Stimulated activated CD4-positive, alpha-beta T cell treated with anti-CD3 and anti-CD28 coated beads, Interleukin-12 subunit alpha, Interleukin-12 subunit beta, amount 100 ng/mL, for 48 hours (primary cell): ENCODE measurements around the gene MAP3K13.
"Not testable (repeated sequence)": the region's sequence is repeated elsewhere in the genome, so short reads cannot be mapped to it uniquely, and the experiment has no call there.

Experiments used
- DNase-seq, 3 donors: peaks; one replicate each; pipeline ENCODE4 v3.0.0-alpha.2; 2020; ENCODE audit warnings: low read depth in 2 of 3, low spot score in 1 of 3

Gene MAP3K13

GRCh38 chr3:185393055-185393454 is 30.1 kb downstream of the MAP3K13 start:
- DNase-seq: no peak

- DNase-seq: no peak
These were observed 34.7 kb downstream of the MAP3K13 start for GRCh38 chr3:185397676-185398075.

- no peak for DNase-seq
These were observed 37.1 kb downstream of the MAP3K13 start for GRCh38 chr3:185399737-185400667.

GRCh38 chr3:185400866-185401265 is 37.9 kb downstream of the MAP3K13 start:
- no peak for DNase-seq

- no peak for DNase-seq
These were observed 38.5 kb downstream of the MAP3K13 start for GRCh38 chr3:185401319-185401955.

- DNase-seq: no peak
These were observed 39.6 kb downstream of the MAP3K13 start for GRCh38 chr3:185402561-185402960.

- DNase-seq: no peak
These were observed 40.1 kb downstream of the MAP3K13 start for GRCh38 chr3:185403002-185403401.

GRCh38 chr3:185405243-185405642 is 42.3 kb downstream of the MAP3K13 start:
- DNase-seq: no peak

GRCh38 chr3:185405664-185406063 is 42.7 kb downstream of the MAP3K13 start:
- DNase-seq: no peak

- DNase-seq: no peak
These were observed 43.2 kb downstream of the MAP3K13 start for GRCh38 chr3:185406121-185406620.

GRCh38 chr3:185409957-185410356 is 47.0 kb downstream of the MAP3K13 start:
- no peak for DNase-seq

- no peak for DNase-seq
These were observed 48.2 kb downstream of the MAP3K13 start for GRCh38 chr3:185411133-185411532.

- no peak for DNase-seq
These were observed 53.6 kb downstream of the MAP3K13 start for GRCh38 chr3:185416513-185416912.

- DNase-seq: not testable (repeated sequence)
These were observed 55.6 kb downstream of the MAP3K13 start for GRCh38 chr3:185418561-185418977.

GRCh38 chr3:185420762-185421161 is 57.8 kb downstream of the MAP3K13 start:
- DNase-seq: no peak

GRCh38 chr3:185421577-185422232 is 58.8 kb downstream of the MAP3K13 start:
- no peak for DNase-seq

GRCh38 chr3:185422677-185423076 is 59.7 kb downstream of the MAP3K13 start:
- DNase-seq: no peak

- DNase-seq: no peak
These were observed 60.2 kb downstream of the MAP3K13 start for GRCh38 chr3:185423178-185423577.

GRCh38 chr3:185424435-185424834 is 61.5 kb downstream of the MAP3K13 start:
- no peak for DNase-seq

GRCh38 chr3:185430375-185430774 is 67.4 kb downstream of the MAP3K13 start:
- DNase-seq: no peak

- DNase-seq: no peak
These were observed 77.0 kb downstream of the MAP3K13 start for GRCh38 chr3:185439745-185440466.
